Measurements from ENCODE around the gene PFDN5. TPM values are rescaled to one million over a fixed set of nuclear protein-coding genes. Genes with fewer than 3 reads are reported as not detected.
A peak's percentile ranks its signal among the peaks of the same experiment; 100 is the strongest.

PFDN5 gene
- 100 to 1,000 TPM; 566 to 600 TPM for total RNA-seq
- total RNA-seq = 14.4 to 27.2 reads per million in 2 donors

- Mint-ChIP-seq H3K4me3 (peak within 1 kb of the TSS; percentile 97), H3K4me1 (peaks cover 31% of the 10 kb centered on the region), H3K27ac (peak within 1 kb of the TSS; percentile 97), H3K36me3 (ENCODE audit: low read depth) (peaks cover 2% of the 10 kb centered on the region), H3K27me3 (no peaks in the 10 kb centered on the region)
- ATAC-seq (peak; percentile 92), DNase-seq (peak; percentile 69 to 83 (median 76))
- no peaks in the 10 kb centered on the region for H3K9me3 ChIP-seq (ENCODE audit: control insufficient read depth, low read length, poor library complexity, severe bottlenecking)
Measured at GRCh38 chr12:53295070-53295890, at the start of gene PFDN5. Gene PFDN5, plus strand, starts transcription at chr12:53295542. Its CDS starts 26 bp downstream, at chr12:53295568.

GRCh38 chr12:53251477-53252348 lies 43.6 kb upstream of the PFDN5 start:
- Mint-ChIP-seq H3K27me3 (no peaks in the 10 kb centered on the region), H3K4me3 (peak overlapping the region; percentile 98), H3K27ac (peak overlapping the region; percentile 89), H3K4me1 (peaks cover 43% of the 10 kb centered on the region), H3K36me3 (ENCODE audit: low read depth) (peaks cover 5% of the 10 kb centered on the region)
- no peaks in the 10 kb centered on the region for H3K9me3 ChIP-seq (ENCODE audit: control insufficient read depth, low read length, poor library complexity, severe bottlenecking)
- DNase-seq = peak; percentile 57 to 68 (median 68)
- peak; percentile 89 for ATAC-seq

DNA sequence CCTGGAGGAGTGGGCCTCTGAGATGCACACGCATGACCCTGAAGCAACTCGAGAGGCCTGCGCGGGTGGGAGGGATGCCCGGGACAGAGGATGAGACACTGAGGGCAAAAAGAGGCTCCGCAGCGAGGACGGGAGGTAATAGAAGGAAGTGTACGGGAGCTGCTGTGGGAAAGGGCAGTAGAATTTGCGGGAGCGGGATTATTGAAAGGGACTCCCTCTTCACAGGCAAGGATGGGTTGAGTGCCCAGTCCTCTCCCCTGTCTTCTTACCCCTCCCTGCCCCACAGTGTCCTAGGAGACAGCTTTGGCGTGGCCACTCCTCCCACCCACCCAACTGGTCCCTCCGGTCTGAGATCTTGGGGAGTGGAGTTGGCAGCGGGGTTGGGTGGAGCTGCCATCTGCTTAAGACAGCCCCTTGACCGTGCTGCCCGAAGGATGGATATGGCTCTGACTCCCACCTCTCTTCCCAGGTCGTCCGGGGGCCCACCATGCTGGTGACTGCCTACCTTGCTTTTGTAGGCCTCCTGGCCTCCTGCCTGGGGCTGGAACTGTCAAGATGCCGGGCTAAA lies 42.9 kb upstream of the PFDN5 start:
- ATAC-seq (no peak), DNase-seq (no peak)
- Mint-ChIP-seq H3K36me3 (ENCODE audit: low read depth) (peaks cover 5% of the 10 kb centered on the region), H3K4me1 (peaks cover 40% of the 10 kb centered on the region), H3K4me3 (peak overlapping the region; percentile 98), H3K27me3 (no peaks in the 10 kb centered on the region), H3K27ac (peak overlapping the region; percentile 89)
- H3K9me3 ChIP-seq (ENCODE audit: control insufficient read depth, low read length, poor library complexity, severe bottlenecking) = no peaks in the 10 kb centered on the region

DNA sequence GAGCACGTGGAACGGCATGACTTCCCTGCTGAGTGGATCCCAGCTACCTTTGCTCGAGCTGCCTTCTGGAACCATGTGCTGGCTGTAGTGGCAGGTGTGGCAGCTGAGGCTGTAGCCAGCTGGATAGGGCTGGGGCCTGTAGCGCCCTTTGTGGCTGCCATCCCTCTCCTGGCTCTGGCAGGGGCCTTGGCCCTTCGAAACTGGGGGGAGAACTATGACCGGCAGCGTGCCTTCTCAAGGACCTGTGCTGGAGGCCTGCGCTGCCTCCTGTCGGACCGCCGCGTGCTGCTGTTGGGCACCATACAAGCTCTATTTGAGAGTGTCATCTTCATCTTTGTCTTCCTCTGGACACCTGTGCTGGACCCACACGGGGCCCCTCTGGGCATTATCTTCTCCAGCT lies 42.0 kb upstream of the PFDN5 start:
- Mint-ChIP-seq H3K27me3 (no peaks in the 10 kb centered on the region), H3K4me3 (peak overlapping the region; percentile 98), H3K4me1 (peaks cover 40% of the 10 kb centered on the region), H3K27ac (peak overlapping the region; percentile 89), H3K36me3 (ENCODE audit: low read depth) (peaks cover 5% of the 10 kb centered on the region)
- ATAC-seq (no peak), DNase-seq (no peak)
- no peaks in the 10 kb centered on the region for H3K9me3 ChIP-seq (ENCODE audit: control insufficient read depth, low read length, poor library complexity, severe bottlenecking)

- H3K4me1 Mint-ChIP-seq = peaks cover 42% of the 10 kb centered on the region
- peaks cover 5% of the 10 kb centered on the region for H3K36me3 Mint-ChIP-seq (ENCODE audit: low read depth)
- H3K4me3 Mint-ChIP-seq = peak overlapping the region; percentile 39
- no peak for DNase-seq
- H3K27me3 Mint-ChIP-seq = no peaks in the 10 kb centered on the region
- no peaks in the 10 kb centered on the region for H3K9me3 ChIP-seq (ENCODE audit: control insufficient read depth, low read length, poor library complexity, severe bottlenecking)
- no peak for ATAC-seq
- peak overlapping the region; percentile 89 for H3K27ac Mint-ChIP-seq
Measured at GRCh38 chr12:53254816-53255545, 40.4 kb upstream of the PFDN5 start.

- no peaks in the 10 kb centered on the region for H3K27me3 Mint-ChIP-seq
- H3K9me3 ChIP-seq (ENCODE audit: control insufficient read depth, low read length, poor library complexity, severe bottlenecking) = no peaks in the 10 kb centered on the region
- peak overlapping the region; percentile 21 for H3K27ac Mint-ChIP-seq
- DNase-seq = no peak
- H3K4me1 Mint-ChIP-seq = peaks cover 40% of the 10 kb centered on the region
- no peak for ATAC-seq
- peaks cover 5% of the 10 kb centered on the region for H3K36me3 Mint-ChIP-seq (ENCODE audit: low read depth)
- no peak overlapping the region for H3K4me3 Mint-ChIP-seq
Measured at GRCh38 chr12:53255996-53256395, 39.3 kb upstream of the PFDN5 start.

DNA sequence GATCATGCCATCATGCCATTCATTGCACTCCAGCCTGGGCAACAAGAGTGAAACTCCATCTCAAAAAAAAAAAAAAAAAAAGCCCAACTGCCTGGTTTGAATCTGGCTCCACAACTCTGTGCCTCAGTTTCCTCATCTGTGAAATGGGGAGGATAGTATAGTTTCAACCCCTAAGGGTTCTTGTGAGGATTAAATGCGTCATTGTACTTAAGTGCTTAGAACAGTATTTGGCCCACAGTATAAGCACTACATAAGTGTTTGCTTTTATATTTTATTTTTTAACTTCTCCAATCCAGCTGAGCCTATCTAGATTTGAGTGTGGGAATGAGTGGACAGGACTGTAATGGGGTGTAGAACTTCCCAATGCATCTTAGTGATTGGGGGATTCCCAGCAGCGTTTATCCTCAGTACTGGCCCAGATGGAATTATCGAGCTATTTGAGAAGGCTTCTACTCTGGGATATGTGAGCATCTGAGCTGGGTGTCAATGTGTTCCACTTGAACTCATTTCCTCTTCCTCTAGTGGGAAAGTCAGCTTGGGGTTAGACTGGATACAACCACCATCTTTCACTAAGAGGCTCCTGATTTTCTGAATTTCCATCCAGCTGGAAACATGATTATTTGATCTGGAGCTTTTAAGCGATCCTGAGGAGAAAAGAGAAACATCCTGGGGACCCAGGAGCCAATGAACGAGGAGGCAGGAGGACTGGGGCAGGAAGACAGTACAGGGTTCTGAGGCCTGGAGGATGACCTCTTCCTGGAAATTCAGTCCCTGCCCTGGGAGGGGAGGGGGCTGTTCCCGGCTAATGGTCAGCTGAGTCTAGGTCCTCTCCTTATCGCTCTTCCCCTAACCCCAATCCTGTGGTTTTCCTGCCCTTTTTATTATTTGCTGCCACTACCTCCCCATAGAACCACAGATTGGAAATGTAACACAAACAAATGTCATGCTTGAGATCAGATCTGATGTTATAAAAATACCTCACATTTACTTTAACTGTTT lies 36.5 kb upstream of the PFDN5 start:
- ATAC-seq (no peak), DNase-seq (no peak)
- Mint-ChIP-seq H3K27me3 (no peaks in the 10 kb centered on the region), H3K36me3 (ENCODE audit: low read depth) (no peaks in the 10 kb centered on the region), H3K27ac (peak overlapping the region; percentile 53), H3K4me3 (no peak overlapping the region), H3K4me1 (peaks cover 20% of the 10 kb centered on the region)
- no peaks in the 10 kb centered on the region for H3K9me3 ChIP-seq (ENCODE audit: control insufficient read depth, low read length, poor library complexity, severe bottlenecking)

DNA sequence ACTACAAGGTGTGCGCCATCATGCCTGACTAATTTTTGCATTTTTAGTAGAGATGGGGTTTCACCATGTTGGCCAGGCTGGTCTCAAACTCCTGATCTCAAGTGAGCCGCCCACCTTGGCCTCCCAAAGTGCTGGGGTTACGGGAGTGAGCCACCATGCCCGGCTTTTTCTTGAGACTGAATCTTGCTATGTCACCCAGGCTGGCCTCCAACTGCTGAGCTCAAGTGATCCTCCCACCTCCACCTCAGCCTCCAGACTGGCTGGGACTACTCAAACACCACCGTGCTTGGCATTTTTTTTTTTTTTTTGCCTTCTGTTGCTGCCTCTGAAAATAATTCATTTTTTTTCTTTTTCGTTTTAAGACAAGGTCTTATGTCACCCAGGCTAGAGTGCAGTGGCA lies 35.5 kb upstream of the PFDN5 start:
- no peaks in the 10 kb centered on the region for H3K27me3 Mint-ChIP-seq
- no peak for DNase-seq
- no peaks in the 10 kb centered on the region for H3K9me3 ChIP-seq (ENCODE audit: control insufficient read depth, low read length, poor library complexity, severe bottlenecking)
- no peak overlapping the region for H3K4me3 Mint-ChIP-seq
- ATAC-seq = no peak
- H3K4me1 Mint-ChIP-seq = peaks cover 16% of the 10 kb centered on the region
- no peaks in the 10 kb centered on the region for H3K36me3 Mint-ChIP-seq (ENCODE audit: low read depth)
- peak overlapping the region; percentile 66 for H3K27ac Mint-ChIP-seq

DNA sequence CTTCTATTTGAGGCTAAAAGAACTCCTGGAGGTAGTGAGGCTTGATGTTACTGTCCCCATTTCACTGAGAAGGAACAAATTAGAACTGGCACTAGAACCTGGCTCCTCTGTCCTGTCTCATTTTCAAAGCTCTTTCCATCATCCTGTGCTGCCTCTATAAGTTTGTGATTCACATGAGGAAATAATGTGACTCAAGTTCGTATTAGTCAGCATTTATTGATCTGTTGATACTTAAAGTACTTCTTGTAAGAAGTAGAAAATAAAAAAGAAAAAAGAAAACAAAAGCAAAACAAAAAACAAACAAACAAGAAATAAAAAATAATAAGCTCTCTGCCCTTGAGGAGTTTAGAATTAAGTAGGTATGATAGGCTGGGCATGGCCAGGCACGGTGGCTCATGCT lies 29.6 kb upstream of the PFDN5 start:
- no peak overlapping the region for H3K27ac Mint-ChIP-seq
- no peaks in the 10 kb centered on the region for H3K9me3 ChIP-seq (ENCODE audit: control insufficient read depth, low read length, poor library complexity, severe bottlenecking)
- ATAC-seq (no peak), DNase-seq (no peak)
- peaks cover 18% of the 10 kb centered on the region for H3K4me1 Mint-ChIP-seq
- H3K27me3 Mint-ChIP-seq = no peaks in the 10 kb centered on the region
- H3K36me3 Mint-ChIP-seq (ENCODE audit: low read depth) = no peaks in the 10 kb centered on the region
- H3K4me3 Mint-ChIP-seq = no peak overlapping the region

GRCh38 chr12:53267306-53267998 lies 27.9 kb upstream of the PFDN5 start:
- peak overlapping the region; percentile 99 for H3K4me3 Mint-ChIP-seq
- no peaks in the 10 kb centered on the region for H3K36me3 Mint-ChIP-seq (ENCODE audit: low read depth)
- no peaks in the 10 kb centered on the region for H3K9me3 ChIP-seq (ENCODE audit: control insufficient read depth, low read length, poor library complexity, severe bottlenecking)
- peaks cover 20% of the 10 kb centered on the region for H3K4me1 Mint-ChIP-seq
- H3K27me3 Mint-ChIP-seq = no peaks in the 10 kb centered on the region
- DNase-seq (no peak), ATAC-seq (peak; percentile 39)
- H3K27ac Mint-ChIP-seq = peak overlapping the region; percentile 88

- Mint-ChIP-seq H3K4me3 (peak within 1 kb of the TSS; percentile 99), H3K27ac (peak within 1 kb of the TSS; percentile 88), H3K36me3 (ENCODE audit: low read depth) (no peaks in the 10 kb centered on the region), H3K4me1 (peaks cover 20% of the 10 kb centered on the region), H3K27me3 (no peaks in the 10 kb centered on the region)
- ATAC-seq (peak; percentile 89), DNase-seq (peak; percentile 62 to 78 (median 74))
- H3K9me3 ChIP-seq (ENCODE audit: control insufficient read depth, low read length, poor library complexity, severe bottlenecking) = no peaks in the 10 kb centered on the region
Measured at GRCh38 chr12:53267999-53268629, 27.2 kb upstream of the PFDN5 start, which contains the start of gene ESPL1. Gene ESPL1, plus strand, starts transcription at chr12:53268299. Its CDS starts 468 bp downstream, at chr12:53268767.
